ENCODE measurements around the gene WDR47. TPM values are rescaled to one million over a fixed set of nuclear protein-coding genes. Genes with fewer than 3 reads are reported as not detected.
"Not testable (repeated sequence)": the region's sequence is repeated elsewhere in the genome, so short reads cannot be mapped to it uniquely, and the experiment has no call there.

WDR47 gene
- total RNA-seq, 4 donors from 2014 or later: 13.3 to 22.7 (median 18.3) TPM

DNA sequence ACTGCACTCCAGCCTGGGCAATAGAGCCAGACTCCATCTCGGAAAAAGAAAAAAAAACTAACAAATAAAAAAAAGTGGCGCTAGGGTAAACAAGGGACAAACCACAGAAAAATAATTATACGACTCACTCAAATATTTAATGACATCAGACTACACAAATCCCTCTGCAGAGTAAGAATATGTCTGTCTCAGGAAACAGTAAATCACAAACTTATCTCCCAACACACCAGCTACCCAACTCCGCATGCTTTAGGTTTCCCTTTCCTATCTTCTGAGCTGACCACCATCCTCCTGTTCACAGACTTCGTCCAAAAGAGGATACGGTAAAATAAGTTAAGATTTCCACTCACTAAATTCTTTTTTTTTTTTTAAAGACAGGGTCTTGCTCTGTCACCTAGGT lies 16.2 kb downstream of the WDR47 start:
- Histone ChIP-seq H3K4me3 (no peak overlapping the region), H3K27me3 (no peaks in the 10 kb centered on the region), H3K9me3 (no peaks in the 10 kb centered on the region), H3K36me3 (peaks cover 0 to 33% (median 6%) of the 10 kb centered on the region in 3 donors), H3K4me1 (peaks cover 0 to 32% (median 0%) of the 10 kb centered on the region in 3 donors), H3K27ac (no peak overlapping the region)
- TF ChIP-seq, protein P1, sequence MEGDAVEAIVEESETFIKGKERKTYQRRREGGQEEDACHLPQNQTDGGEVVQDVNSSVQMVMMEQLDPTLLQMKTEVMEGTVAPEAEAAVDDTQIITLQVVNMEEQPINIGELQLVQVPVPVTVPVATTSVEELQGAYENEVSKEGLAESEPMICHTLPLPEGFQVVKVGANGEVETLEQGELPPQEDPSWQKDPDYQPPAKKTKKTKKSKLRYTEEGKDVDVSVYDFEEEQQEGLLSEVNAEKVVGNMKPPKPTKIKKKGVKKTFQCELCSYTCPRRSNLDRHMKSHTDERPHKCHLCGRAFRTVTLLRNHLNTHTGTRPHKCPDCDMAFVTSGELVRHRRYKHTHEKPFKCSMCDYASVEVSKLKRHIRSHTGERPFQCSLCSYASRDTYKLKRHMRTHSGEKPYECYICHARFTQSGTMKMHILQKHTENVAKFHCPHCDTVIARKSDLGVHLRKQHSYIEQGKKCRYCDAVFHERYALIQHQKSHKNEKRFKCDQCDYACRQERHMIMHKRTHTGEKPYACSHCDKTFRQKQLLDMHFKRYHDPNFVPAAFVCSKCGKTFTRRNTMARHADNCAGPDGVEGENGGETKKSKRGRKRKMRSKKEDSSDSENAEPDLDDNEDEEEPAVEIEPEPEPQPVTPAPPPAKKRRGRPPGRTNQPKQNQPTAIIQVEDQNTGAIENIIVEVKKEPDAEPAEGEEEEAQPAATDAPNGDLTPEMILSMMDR (IDR thresholded peaks at IDR 0.05): no peak
- no peak for TF ChIP-seq POLR2A (IDR thresholded peaks at IDR 0.05)
- DNase-seq: no peak
- intact Hi-C loops (cut with DNase I): no loop called here
- 89 to 92% methylated on average over 6 of the region's 6 CpGs for WGBS, 2 donors

DNA sequence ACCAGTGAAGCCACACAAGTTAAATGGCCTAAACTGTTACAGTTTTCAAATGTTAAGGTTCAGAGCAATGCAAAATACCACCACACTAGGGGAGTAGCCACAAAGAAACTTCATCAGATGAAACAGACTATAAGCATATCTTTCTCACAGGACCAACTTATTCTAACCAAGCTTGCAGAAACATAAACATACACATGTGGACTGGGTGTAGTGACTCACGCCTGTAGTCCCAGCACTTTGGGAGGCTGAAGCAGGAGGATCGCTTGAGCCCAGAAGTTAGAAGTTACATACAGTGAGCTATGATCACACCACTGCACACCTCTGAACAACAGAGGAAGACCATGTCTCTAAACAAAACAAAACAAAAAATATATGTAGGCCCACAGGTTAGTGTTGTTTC lies 17.3 kb downstream of the WDR47 start:
- no peak for TF ChIP-seq POLR2A (IDR thresholded peaks at IDR 0.05)
- TF ChIP-seq, protein P1 (IDR thresholded peaks at IDR 0.05): no peak
- Histone ChIP-seq H3K4me1 (peaks cover 0 to 21% (median 0%) of the 10 kb centered on the region in 3 donors), H3K27ac (no peak overlapping the region), H3K36me3 (peaks cover 0 to 41% (median 6%) of the 10 kb centered on the region in 3 donors), H3K4me3 (no peak overlapping the region), H3K27me3 (no peaks in the 10 kb centered on the region), H3K9me3 (no peaks in the 10 kb centered on the region)
- WGBS, 2 donors: 90 to 95% methylated on average over 2 of the region's 2 CpGs
- intact Hi-C loops (cut with DNase I): no loop called here
- DNase-seq: no peak

GRCh38 chr1:109020693-109021257 lies 21.1 kb downstream of the WDR47 start:
- WGBS, 2 donors: 85 to 86% methylated on average over 3 of the region's 3 CpGs
- intact Hi-C loops (cut with DNase I): no loop called here
- Histone ChIP-seq H3K4me1 (no peaks in the 10 kb centered on the region), H3K27ac (no peak overlapping the region), H3K36me3 (peaks cover 0 to 80% (median 11%) of the 10 kb centered on the region in 3 donors), H3K9me3 (no peaks in the 10 kb centered on the region), H3K4me3 (no peak overlapping the region), H3K27me3 (no peaks in the 10 kb centered on the region)
- TF ChIP-seq, protein P1 (IDR thresholded peaks at IDR 0.05): no peak
- no peak for TF ChIP-seq POLR2A (IDR thresholded peaks at IDR 0.05)
- DNase-seq: no peak

GRCh38 chr1:109017719-109018118 lies 24.2 kb downstream of the WDR47 start:
- 89 to 96% methylated on average over 6 of the region's 6 CpGs for WGBS, 2 donors

GRCh38 chr1:109017134-109017533 lies 24.8 kb downstream of the WDR47 start:
- Histone ChIP-seq H3K9me3 (no peaks in the 10 kb centered on the region), H3K36me3 (peaks cover 5 to 97% (median 15%) of the 10 kb centered on the region in 3 donors), H3K4me3 (no peak overlapping the region), H3K4me1 (no peaks in the 10 kb centered on the region), H3K27ac (no peak overlapping the region), H3K27me3 (no peaks in the 10 kb centered on the region)
- no peak for DNase-seq
- intact Hi-C loops (cut with DNase I): no loop called here
- WGBS, 2 donors: 87 to 96% methylated on average over 1 of the region's 1 CpG
- TF ChIP-seq, protein P1 (IDR thresholded peaks at IDR 0.05): no peak
- TF ChIP-seq POLR2A (IDR thresholded peaks at IDR 0.05): no peak

More at GRCh38 chr1:109017719-109018118, 24.2 kb downstream of the WDR47 start:
- intact Hi-C loops (cut with DNase I); H3K4me1 ChIP-seq; H3K27me3 ChIP-seq; DNase-seq; H3K27ac ChIP-seq; H3K4me3 ChIP-seq; H3K9me3 ChIP-seq: not testable (repeated sequence)
- H3K36me3 ChIP-seq: peaks cover 5 to 97% (median 14%) of the 10 kb centered on the region in 3 donors
